Esophagus (tissue), 2 donors: ENCODE measurements around the gene COQ3. TPM values are rescaled to one million over a fixed set of nuclear protein-coding genes. Genes with fewer than 3 reads are reported as not detected.
A peak's percentile ranks its signal among the peaks of the same experiment; 100 is the strongest.

Experiments
- H3K27ac ChIP-seq, 2 donors: one replicate each; pipeline ENCODE4 v1.5.1; 2013; ENCODE audit warnings: low read depth in 2 of 2, mild to moderate bottlenecking in 2 of 2, inconsistent platforms in 1 of 2, low read length in 1 of 2, moderate library complexity in 1 of 2
- H3K27me3 ChIP-seq, 2 donors: one replicate each; pipeline ENCODE4 v1.6.1; 2013; ENCODE audit warnings: low read length in 2 of 2, control low read depth in 1 of 2, mild to moderate bottlenecking in 1 of 2; ENCODE audit not compliant: insufficient read depth in 2 of 2, control insufficient read depth in 1 of 2
- H3K36me3 ChIP-seq, 2 donors: one replicate each; pipeline ENCODE4 v1.6.1; 2013; ENCODE audit warnings: low read length in 1 of 2; ENCODE audit not compliant: control insufficient read depth in 2 of 2, insufficient read depth in 2 of 2
- H3K4me1 ChIP-seq, 2 donors: one replicate each; pipeline ENCODE4 v1.6.1; 2013; ENCODE audit warnings: low read length in 1 of 2; ENCODE audit not compliant: control insufficient read depth in 2 of 2, insufficient read depth in 2 of 2
- H3K4me3 ChIP-seq, 2 donors: one replicate each; pipeline ENCODE4 v1.5.1; 2013; ENCODE audit warnings: low read length in 2 of 2, mild to moderate bottlenecking in 2 of 2, low read depth in 1 of 2, moderate library complexity in 1 of 2
- H3K9me3 ChIP-seq, 2 donors: one replicate each; pipeline ENCODE4 v1.6.1; 2013; ENCODE audit warnings: mild to moderate bottlenecking in 2 of 2, low read depth in 1 of 2, low read length in 1 of 2, moderate library complexity in 1 of 2; ENCODE audit not compliant: control insufficient read depth in 2 of 2, insufficient read depth in 1 of 2
- WGBS, 2 donors: extraction: QIAGEN DNeasy Blood & Tissue Kit; methylation state at CpG; one replicate each; pipeline ENCODE4 v1.1.7; 2013; 5-methylcytosine and 5-hydroxymethylcytosine counted together
- polyA plus RNA-seq, 2 donors: library from polyadenylated mRNA; stranded (reverse); fragments of 200-250 nt; gene quantifications; one replicate each; pipeline ENCODE4 v1.2.3, GENCODE V29; 2013
- donor health status: healthy with polysubstance abuse.
- donor health status: Bipolar disorder and iron deficiency.

COQ3 gene, protein sequence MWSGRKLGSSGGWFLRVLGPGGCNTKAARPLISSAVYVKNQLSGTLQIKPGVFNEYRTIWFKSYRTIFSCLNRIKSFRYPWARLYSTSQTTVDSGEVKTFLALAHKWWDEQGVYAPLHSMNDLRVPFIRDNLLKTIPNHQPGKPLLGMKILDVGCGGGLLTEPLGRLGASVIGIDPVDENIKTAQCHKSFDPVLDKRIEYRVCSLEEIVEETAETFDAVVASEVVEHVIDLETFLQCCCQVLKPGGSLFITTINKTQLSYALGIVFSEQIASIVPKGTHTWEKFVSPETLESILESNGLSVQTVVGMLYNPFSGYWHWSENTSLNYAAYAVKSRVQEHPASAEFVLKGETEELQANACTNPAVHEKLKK
- polyA plus RNA-seq = 10 to 100 TPM in 1 of 2 donors, 1 to 10 TPM in 1; 9.5 to 12.8 TPM

GRCh38 chr6:99393698-99394531 is at the start of gene COQ3:
Gene COQ3 (minus strand): TSS chr6:99394195. CDS start chr6:99394179, 16 bp downstream.
- H3K27me3 ChIP-seq = no peaks in the 10 kb centered on the region
- WGBS, 2 donors = 5 to 11% methylated on average over 56 of the region's 56 CpGs
- no peaks in the 10 kb centered on the region for H3K4me1 ChIP-seq
- H3K4me3 ChIP-seq = peak within 1 kb of the TSS; percentile 84 to 93
- H3K9me3 ChIP-seq = no peaks in the 10 kb centered on the region
- no peaks in the 10 kb centered on the region for H3K36me3 ChIP-seq
- H3K27ac ChIP-seq = peak within 1 kb of the TSS; percentile 79 to 87

DNA sequence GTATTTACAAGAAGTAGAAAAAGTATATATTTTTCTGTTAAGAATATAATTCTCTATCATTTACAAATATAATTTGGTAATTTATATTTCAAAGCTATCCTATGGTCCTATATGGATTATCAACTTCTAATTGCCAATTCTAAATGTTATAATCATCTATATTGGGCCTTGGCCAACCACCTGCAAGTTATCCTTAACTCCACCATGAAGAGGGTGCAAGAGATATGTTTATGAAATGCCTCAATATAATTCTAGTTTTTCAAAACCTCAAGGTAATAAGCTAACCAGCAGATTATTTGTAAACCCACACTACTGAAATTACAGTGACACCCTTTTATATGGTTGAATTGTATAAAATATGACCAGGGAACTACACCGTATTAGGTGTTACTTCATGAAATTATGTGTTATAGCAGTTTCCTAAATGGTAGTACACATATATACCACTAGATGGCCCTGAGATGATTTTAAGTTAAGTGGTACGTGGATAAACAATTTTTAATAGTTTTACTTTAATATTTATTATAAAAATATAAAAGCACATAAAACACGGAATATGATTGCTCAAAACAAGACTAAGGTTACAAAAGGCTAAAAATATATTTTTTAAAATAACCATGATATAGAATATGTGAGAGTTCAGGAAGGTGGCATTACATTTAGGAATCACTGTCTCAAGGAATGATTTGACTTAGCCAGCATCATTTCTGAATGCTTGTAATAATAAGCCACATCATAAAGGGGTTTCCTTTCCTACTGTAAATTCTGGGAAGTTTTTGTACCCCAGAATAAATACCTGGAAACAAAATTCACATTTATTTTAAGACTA is 40.9 kb upstream of the COQ3 start:
- WGBS, 2 donors = 6 to 12% methylated on average over 3 of the region's 3 CpGs
- Histone ChIP-seq H3K4me3 (no peak overlapping the region), H3K36me3 (peaks cover 0 to 6% of the 10 kb centered on the region in 2 donors), H3K4me1 (no peaks in the 10 kb centered on the region), H3K27me3 (no peaks in the 10 kb centered on the region), H3K9me3 (no peaks in the 10 kb centered on the region), H3K27ac (no peak overlapping the region)

DNA sequence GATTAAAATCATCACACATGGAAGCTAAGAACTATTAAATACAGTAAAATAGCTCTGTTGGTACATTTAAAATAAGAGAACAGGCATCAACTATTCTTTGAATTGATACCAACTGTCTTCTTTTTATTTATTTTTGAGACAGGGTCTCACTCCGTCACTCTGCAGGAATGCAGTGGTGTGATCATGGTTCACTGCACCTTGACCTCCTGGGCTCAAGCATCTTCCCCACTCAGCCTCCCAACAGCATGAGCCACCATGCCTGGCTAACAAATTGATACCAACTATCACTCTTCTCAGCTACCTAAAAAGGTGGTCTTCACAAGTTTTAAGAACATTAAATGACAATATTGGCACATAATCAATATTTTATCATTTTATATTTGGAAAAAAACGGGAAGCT is 38.9 kb upstream of the COQ3 start:
- H3K4me3 ChIP-seq = no peak overlapping the region
- H3K27ac ChIP-seq = no peak overlapping the region
- WGBS, 2 donors = 85 to 87% methylated on average over 2 of the region's 2 CpGs
- H3K27me3 ChIP-seq = no peaks in the 10 kb centered on the region
- H3K4me1 ChIP-seq = no peaks in the 10 kb centered on the region
- H3K9me3 ChIP-seq = no peaks in the 10 kb centered on the region
- H3K36me3 ChIP-seq = peaks cover 0 to 6% of the 10 kb centered on the region in 2 donors

GRCh38 chr6:99431901-99432300 is 37.9 kb upstream of the COQ3 start:
- Histone ChIP-seq H3K36me3 (peaks cover 0 to 6% of the 10 kb centered on the region in 2 donors), H3K9me3 (no peaks in the 10 kb centered on the region), H3K4me3 (no peak overlapping the region), H3K4me1 (no peaks in the 10 kb centered on the region), H3K27me3 (no peaks in the 10 kb centered on the region), H3K27ac (no peak overlapping the region)
- whole genome bisulfite sequencing, 2 donors = 94 to 97% methylated on average over 2 of the region's 2 CpGs

DNA sequence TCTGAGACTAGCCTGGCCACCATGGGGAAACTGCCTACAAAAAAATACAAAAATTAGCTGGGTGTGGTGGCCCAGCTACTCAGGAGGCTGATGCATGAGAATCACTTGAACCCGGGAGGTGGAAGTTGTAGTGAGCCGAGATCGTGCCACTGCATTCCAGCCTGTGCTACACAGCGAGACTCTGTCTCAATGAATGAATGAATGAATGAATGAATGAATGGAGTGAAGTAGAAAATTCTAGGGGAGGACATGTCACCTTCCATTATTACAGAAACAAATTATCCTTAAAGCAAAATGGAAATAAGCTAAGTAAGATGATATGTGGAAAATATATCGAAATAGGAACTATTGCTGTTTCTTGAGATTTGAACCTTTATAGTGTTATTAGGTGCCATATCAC is 34.0 kb upstream of the COQ3 start:
- Histone ChIP-seq H3K36me3 (peaks cover 0 to 6% of the 10 kb centered on the region in 2 donors), H3K27ac (no peak overlapping the region), H3K4me3 (no peak overlapping the region), H3K9me3 (no peaks in the 10 kb centered on the region), H3K27me3 (no peaks in the 10 kb centered on the region), H3K4me1 (no peaks in the 10 kb centered on the region)
- WGBS, 2 donors = 96 to 97% methylated on average over 5 of the region's 5 CpGs

- Histone ChIP-seq H3K9me3 (no peaks in the 10 kb centered on the region), H3K36me3 (peaks cover 2 to 3% of the 10 kb centered on the region in 2 donors), H3K4me3 (peak overlapping the region in 1 of 2 donors; percentile 92), H3K4me1 (no peaks in the 10 kb centered on the region), H3K27ac (peak overlapping the region in 1 of 2 donors; percentile 96), H3K27me3 (no peaks in the 10 kb centered on the region)
- WGBS, 2 donors = 27 to 37% methylated on average over 4 of the region's 4 CpGs
Observed at GRCh38 chr6:99426451-99426757, 32.4 kb upstream of the COQ3 start.

DNA sequence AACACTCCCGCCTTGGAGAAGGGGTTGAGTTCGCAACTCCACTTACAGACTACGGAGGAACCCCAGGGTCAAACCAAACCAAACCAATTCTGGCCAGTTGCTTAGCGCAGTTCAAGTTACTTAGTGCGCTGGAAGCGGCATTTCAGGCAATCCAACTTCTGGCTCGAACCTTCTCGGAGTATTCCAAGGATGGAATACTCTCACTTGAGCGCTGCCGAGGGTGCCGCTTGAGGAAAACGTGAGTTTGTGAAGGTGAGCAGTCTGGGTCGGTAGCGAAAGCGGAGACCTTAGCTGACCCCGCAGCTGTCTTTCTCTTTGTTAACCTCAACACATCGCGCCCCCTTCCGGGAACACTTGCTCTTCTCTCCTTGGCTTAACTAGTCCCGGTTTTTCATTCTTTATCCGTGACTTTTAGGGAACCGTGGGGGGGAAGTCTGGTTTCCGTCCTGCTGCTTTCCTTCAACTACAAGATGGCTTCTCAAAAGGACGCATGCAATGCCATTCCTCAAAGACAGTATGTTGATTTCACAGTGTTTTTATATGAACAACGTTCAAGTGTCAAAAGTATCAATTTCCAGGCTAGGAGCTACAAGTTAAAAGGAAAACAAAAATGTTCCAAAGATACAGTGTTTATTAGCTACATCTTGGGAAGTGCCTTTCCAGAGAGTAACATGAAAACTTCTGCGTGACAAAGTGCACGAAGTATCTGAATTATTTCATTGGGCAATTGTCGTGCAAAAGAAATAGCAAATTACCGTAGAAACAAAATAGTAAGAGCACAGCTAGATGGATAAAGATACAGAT is 31.9 kb upstream of the COQ3 start:
- H3K4me1 ChIP-seq = no peaks in the 10 kb centered on the region
- 1 to 2% methylated on average over 29 of the region's 29 CpGs for WGBS, 2 donors
- peak overlapping the region; percentile 70 to 92 for H3K4me3 ChIP-seq

DNA sequence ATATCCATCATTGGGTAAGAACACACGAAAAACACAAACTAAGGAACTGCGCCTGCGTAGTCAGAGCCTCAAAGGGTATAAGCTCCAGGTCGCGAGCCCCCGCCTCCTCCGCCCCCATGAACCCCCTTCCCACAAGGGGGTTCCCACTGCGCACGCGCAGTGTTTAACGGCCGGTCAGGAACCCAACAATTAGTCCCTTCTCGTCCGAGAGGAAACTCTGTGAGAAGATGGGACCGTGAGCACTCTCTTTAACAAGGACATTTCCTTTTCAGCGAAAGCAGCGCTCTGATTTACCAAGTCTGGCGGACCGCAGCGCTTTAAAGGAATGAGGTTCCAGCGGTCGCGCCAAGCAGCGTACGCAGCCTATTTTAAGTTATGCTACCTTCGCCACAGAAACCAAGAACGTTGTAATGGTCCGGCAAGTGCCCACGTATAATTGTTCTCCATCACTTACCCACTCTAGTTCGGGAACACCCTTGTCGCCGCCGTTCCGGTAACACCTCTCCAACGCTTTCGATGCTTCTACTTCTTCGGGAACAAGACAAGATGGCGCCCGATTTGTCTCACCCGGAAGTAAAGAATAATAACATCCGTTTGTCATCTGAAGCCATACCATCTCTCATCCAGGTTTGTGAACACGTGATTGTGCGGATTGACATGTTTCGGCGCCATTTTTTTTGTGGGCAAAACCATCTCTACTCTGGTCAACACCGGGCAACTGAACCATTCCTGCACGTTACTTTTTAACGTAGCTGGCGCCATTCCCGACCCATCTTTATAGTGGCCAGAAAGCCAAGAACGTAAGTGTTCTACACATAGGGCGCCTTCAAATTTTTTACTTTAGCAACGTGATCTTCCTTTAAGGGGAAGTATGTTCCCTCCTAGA is 31.0 kb upstream of the COQ3 start, which contains the start of gene PNISR:
PNISR (minus strand) TSS at position 548 of the 886 bp plus-strand sequence. CDS start 10,649 bp downstream, outside the sequence.
- 0% methylated on average over 53 of the region's 53 CpGs for WGBS, 2 donors
- Histone ChIP-seq H3K27me3 (no peaks in the 10 kb centered on the region), H3K4me1 (no peaks in the 10 kb centered on the region), H3K36me3 (peaks cover 0 to 2% of the 10 kb centered on the region in 2 donors), H3K27ac (peak within 1 kb of the TSS; percentile 96 to 100), H3K9me3 (no peaks in the 10 kb centered on the region), H3K4me3 (peak within 1 kb of the TSS; percentile 70 to 92)

More for the DNA sequence above, 31.9 kb upstream of the COQ3 start:
- H3K36me3 ChIP-seq = peaks cover 2 to 3% of the 10 kb centered on the region in 2 donors
- H3K27me3 ChIP-seq = no peaks in the 10 kb centered on the region
- H3K9me3 ChIP-seq = no peaks in the 10 kb centered on the region
- H3K27ac ChIP-seq = peak overlapping the region; percentile 96 to 100
